NB4 (cell line): ENCODE measurements around the gene MLXIP.
"Not testable (repeated sequence)": the region's sequence is repeated elsewhere in the genome, so short reads cannot be mapped to it uniquely, and the experiment has no call there.

Source experiments
- DNase-seq: peaks from one replicate; pipeline ENCODE4 v3.0.0; 2010; ENCODE audit warnings: low read depth
- H3K4me3 ChIP-seq: one replicate; pipeline ENCODE4 v1.5.1; 2011; ENCODE audit warnings: mild to moderate bottlenecking, low read depth, low read length, moderate library complexity
- CTCF ChIP-seq: IDR thresholded peaks from one replicate; pipeline ENCODE4 v1.5.1; 2012; ENCODE audit warnings: low read depth, low read length
- MAX ChIP-seq: IDR thresholded peaks from 2 replicates; pipeline ENCODE4 v1.6.1; 2011; ENCODE audit warnings: low read depth, low read length
- MYC ChIP-seq: IDR thresholded peaks from 2 replicates; pipeline ENCODE4 v1.6.1; 2011; ENCODE audit warnings: low read depth, low read length
- POLR2A ChIP-seq: IDR thresholded peaks from 2 replicates; pipeline ENCODE4 v1.6.1; 2011; ENCODE audit warnings: mild to moderate bottlenecking; ENCODE audit not compliant: insufficient read length; ENCODE audit errors: extremely low read depth

MLXIP gene

GRCh38 chr12:122031342-122032216 is 47.0 kb upstream of the MLXIP start:
- no peak overlapping the region for H3K4me3 ChIP-seq
- TF ChIP-seq POLR2A: no peak
- peak; percentile 78 for TF ChIP-seq CTCF
- DNase-seq: peak; percentile 67

GRCh38 chr12:122032580-122032979 is 46.0 kb upstream of the MLXIP start:
- H3K4me3 ChIP-seq: no peak overlapping the region
- DNase-seq: no peak
- TF ChIP-seq CTCF: no peak
- no peak for TF ChIP-seq POLR2A
- TF ChIP-seq MAX: no peak
- no peak for TF ChIP-seq MYC

- no peak for TF ChIP-seq MAX
- no peak for TF ChIP-seq POLR2A
- TF ChIP-seq CTCF: no peak
- no peak for TF ChIP-seq MYC
- DNase-seq: no peak
- no peak overlapping the region for H3K4me3 ChIP-seq
These were observed 43.3 kb upstream of the MLXIP start for GRCh38 chr12:122035292-122035691.

- no peak for TF ChIP-seq CTCF
- TF ChIP-seq MYC: no peak
- TF ChIP-seq MAX: no peak
- TF ChIP-seq POLR2A: no peak
These were observed 42.4 kb upstream of the MLXIP start for GRCh38 chr12:122036153-122036552.

GRCh38 chr12:122040579-122041386 is 37.8 kb upstream of the MLXIP start:
- no peak overlapping the region for H3K4me3 ChIP-seq
- DNase-seq: no peak
- TF ChIP-seq POLR2A: no peak
- no peak for TF ChIP-seq MYC
- no peak for TF ChIP-seq CTCF

More at GRCh38 chr12:122036153-122036552, 42.4 kb upstream of the MLXIP start:
- no peak for DNase-seq
- no peak overlapping the region for H3K4me3 ChIP-seq

- DNase-seq, H3K4me3 ChIP-seq: not testable (repeated sequence)
These were observed 37.1 kb upstream of the MLXIP start for GRCh38 chr12:122041458-122041857.
